PC-3 (cell line): ENCODE results near the gene WDR7.

Experiments
- CTCF ChIP-seq: fragments of 300-600 bp; sonication (generic); conservative IDR thresholded peaks from 2 replicates; pipeline ENCODE4 v1.5.1; 2017; ENCODE audit warnings: antibody characterized with exemption, low read depth, mild to moderate bottlenecking, low read length
- EZH2 ChIP-seq: fragments of 300-600 bp; sonication (generic); IDR thresholded peaks from one replicate; pipeline ENCODE4 v1.6.1; 2017; ENCODE audit warnings: antibody characterized with exemption, mild to moderate bottlenecking, low read length; ENCODE audit not compliant: unreplicated experiment
- EZH2phosphoT487 ChIP-seq: fragments of 300-600 bp; sonication (generic); IDR thresholded peaks from 2 replicates; pipeline ENCODE4 v1.6.1; 2018; ENCODE audit warnings: mild to moderate bottlenecking, antibody characterized with exemption, low read length, borderline replicate concordance

- TF ChIP-seq CTCF: no peak
- TF ChIP-seq EZH2phosphoT487: no peak
- TF ChIP-seq EZH2: no peak
These were observed 237.8 kb downstream of the WDR7 start for GRCh38 chr18:56888978-56889377.
